Liver (tissue), 3 donors: Measurements from ENCODE around the gene POLD3.

ENCODE experiments used
- CTCF ChIP-seq: fragments of 150-350 bp; IDR thresholded peaks from 2 replicates; pipeline ENCODE4 v1.5.1; 2017; ENCODE audit warnings: improper control_type of control experiment, low read depth, low read length; ENCODE audit not compliant: missing input control
- MAX ChIP-seq: IDR thresholded peaks from 2 replicates; pipeline ENCODE4 v1.6.1; 2016; ENCODE audit warnings: antibody characterized with exemption
- NR2F2 ChIP-seq: IDR thresholded peaks from 2 replicates; pipeline ENCODE4 v1.6.1; 2016; ENCODE audit warnings: antibody characterized with exemption
- donor health status: healthy.
- donor health status: healthy.

- TF ChIP-seq CTCF (no peak), MAX (no peak), NR2F2 (no peak)
These were observed 10.5 kb downstream of the POLD3 start for GRCh38 chr11:74602637-74603556.
